ENCODE measurements around the gene TRIM38. TPM values are rescaled to one million over a fixed set of nuclear protein-coding genes. Genes with fewer than 3 reads are reported as not detected.

Gene TRIM38
- total and polyA plus RNA-seq, 2 of the 13 experiments (the other 11 are each of a cell fraction or from before 2014, with no cell fraction given) = 2.5 to 3.1 TPM

- TF ChIP-seq TEAD3 (CRISPR knock-in tag; optimal IDR thresholded peaks at IDR 0.05; ENCODE audit: borderline replicate concordance) (no peak), FOSL1 (CRISPR knock-in tag; IDR thresholded peaks at IDR 0.05; ENCODE audit: borderline replicate concordance) (no peak), ZNF761 (CRISPR knock-in tag; conservative IDR thresholded peaks at IDR 0.05) (no peak), TARDBP (CRISPR knock-in tag; IDR thresholded peaks at IDR 0.05) (no peak), PITX1 (CRISPR knock-in tag; IDR thresholded peaks at IDR 0.05) (no peak), IRX3 (CRISPR knock-in tag; IDR thresholded peaks at IDR 0.05; ENCODE audit: borderline replicate concordance, low read depth) (no peak), RFX3 (CRISPR knock-in tag; IDR thresholded peaks at IDR 0.05) (no peak), BHLHE40 (IDR thresholded peaks at IDR 0.05; ENCODE audit: low read length) (no peak), ZNF18 (CRISPR knock-in tag; IDR thresholded peaks at IDR 0.05; ENCODE audit: insufficient replicate concordance) (no peak), ZC3H4 (CRISPR knock-in tag; IDR thresholded peaks at IDR 0.05; ENCODE audit: borderline replicate concordance) (no peak), ZNF446 (CRISPR knock-in tag; IDR thresholded peaks at IDR 0.05) (0 out of 2 replicates have a peak, but pooled peaks have one; percentile 5), ZBTB33 (CRISPR knock-in tag; IDR thresholded peaks at IDR 0.05) (peak; percentile 54; the same call in 1 of the 2 replicates), ZMAT3 (CRISPR knock-in tag; conservative IDR thresholded peaks at IDR 0.05) (no peak), PRMT3 (CRISPR knock-in tag; IDR thresholded peaks at IDR 0.05; ENCODE audit: borderline replicate concordance, low read depth) (no peak), ZNF232 (CRISPR knock-in tag; IDR thresholded peaks at IDR 0.05; ENCODE audit: borderline replicate concordance) (no peak), ZNF569 (CRISPR knock-in tag; IDR thresholded peaks at IDR 0.05; ENCODE audit: borderline replicate concordance) (no peak), MEIS2 (CRISPR knock-in tag; IDR thresholded peaks at IDR 0.05) (no peak), ZNF652 (CRISPR knock-in tag; IDR thresholded peaks at IDR 0.05; ENCODE audit: borderline replicate concordance, low read depth) (no peak)
- TF ChIP-seq, protein P1, sequence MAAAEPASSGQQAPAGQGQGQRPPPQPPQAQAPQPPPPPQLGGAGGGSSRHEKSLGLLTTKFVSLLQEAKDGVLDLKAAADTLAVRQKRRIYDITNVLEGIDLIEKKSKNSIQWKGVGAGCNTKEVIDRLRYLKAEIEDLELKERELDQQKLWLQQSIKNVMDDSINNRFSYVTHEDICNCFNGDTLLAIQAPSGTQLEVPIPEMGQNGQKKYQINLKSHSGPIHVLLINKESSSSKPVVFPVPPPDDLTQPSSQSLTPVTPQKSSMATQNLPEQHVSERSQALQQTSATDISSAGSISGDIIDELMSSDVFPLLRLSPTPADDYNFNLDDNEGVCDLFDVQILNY (CRISPR knock-in tag; conservative IDR thresholded peaks at IDR 0.05) = no peak
- TF ChIP-seq, protein P2, sequence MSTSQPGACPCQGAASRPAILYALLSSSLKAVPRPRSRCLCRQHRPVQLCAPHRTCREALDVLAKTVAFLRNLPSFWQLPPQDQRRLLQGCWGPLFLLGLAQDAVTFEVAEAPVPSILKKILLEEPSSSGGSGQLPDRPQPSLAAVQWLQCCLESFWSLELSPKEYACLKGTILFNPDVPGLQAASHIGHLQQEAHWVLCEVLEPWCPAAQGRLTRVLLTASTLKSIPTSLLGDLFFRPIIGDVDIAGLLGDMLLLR (CRISPR knock-in tag; IDR thresholded peaks at IDR 0.05) = no peak
- TF ChIP-seq, protein P3, sequence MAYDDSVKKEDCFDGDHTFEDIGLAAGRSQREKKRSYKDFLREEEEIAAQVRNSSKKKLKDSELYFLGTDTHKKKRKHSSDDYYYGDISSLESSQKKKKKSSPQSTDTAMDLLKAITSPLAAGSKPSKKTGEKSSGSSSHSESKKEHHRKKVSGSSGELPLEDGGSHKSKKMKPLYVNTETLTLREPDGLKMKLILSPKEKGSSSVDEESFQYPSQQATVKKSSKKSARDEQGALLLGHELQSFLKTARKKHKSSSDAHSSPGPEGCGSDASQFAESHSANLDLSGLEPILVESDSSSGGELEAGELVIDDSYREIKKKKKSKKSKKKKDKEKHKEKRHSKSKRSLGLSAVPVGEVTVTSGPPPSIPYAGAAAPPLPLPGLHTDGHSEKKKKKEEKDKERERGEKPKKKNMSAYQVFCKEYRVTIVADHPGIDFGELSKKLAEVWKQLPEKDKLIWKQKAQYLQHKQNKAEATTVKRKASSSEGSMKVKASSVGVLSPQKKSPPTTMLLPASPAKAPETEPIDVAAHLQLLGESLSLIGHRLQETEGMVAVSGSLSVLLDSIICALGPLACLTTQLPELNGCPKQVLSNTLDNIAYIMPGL (CRISPR knock-in tag; IDR thresholded peaks at IDR 0.05; ENCODE audit: borderline replicate concordance in 1 of 2, low read depth in 1 of 2) = no peak
These were observed 57.9 kb downstream of the TRIM38 start (continued) for GRCh38 chr6:26020329-26021000.
